ENCODE measurements around the gene FRAS1.

DNA sequence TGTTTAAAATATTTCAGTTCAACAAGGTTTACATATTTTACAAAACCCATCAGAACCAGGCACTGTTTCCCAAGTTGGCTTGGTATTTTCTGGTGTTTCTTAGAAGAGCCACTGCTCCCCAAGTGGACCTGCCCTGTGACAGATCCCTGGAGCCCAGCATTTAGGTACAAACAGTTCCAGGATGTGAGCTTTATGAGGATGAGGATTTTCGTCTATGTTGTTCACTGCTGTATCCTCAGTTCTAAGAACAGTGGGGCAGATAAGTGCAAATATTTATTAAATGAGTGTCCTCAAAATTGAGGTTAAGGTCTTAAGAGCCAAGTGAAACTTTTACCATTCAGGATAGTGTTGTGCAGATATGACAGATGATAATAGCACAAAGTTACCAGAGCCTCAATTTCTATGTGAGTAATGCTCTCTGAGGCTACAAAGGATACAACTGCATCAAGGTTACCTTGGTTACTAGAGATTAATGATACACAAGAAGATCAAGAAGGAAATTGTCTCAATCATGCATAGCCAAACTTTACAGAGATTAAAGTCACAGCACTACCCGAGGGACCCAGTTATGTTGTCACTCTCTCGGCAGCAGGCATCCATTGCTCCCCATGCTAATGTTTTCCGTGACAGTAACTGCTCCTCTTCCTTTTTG, 531.9 kb downstream of the FRAS1 start:
- TF ChIP-seq, protein P1, sequence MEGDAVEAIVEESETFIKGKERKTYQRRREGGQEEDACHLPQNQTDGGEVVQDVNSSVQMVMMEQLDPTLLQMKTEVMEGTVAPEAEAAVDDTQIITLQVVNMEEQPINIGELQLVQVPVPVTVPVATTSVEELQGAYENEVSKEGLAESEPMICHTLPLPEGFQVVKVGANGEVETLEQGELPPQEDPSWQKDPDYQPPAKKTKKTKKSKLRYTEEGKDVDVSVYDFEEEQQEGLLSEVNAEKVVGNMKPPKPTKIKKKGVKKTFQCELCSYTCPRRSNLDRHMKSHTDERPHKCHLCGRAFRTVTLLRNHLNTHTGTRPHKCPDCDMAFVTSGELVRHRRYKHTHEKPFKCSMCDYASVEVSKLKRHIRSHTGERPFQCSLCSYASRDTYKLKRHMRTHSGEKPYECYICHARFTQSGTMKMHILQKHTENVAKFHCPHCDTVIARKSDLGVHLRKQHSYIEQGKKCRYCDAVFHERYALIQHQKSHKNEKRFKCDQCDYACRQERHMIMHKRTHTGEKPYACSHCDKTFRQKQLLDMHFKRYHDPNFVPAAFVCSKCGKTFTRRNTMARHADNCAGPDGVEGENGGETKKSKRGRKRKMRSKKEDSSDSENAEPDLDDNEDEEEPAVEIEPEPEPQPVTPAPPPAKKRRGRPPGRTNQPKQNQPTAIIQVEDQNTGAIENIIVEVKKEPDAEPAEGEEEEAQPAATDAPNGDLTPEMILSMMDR (IDR thresholded peaks at IDR 0.05; ENCODE audit: insufficient read depth, low read depth, low read length) = no peak
- no peak for TF ChIP-seq EZH2 (IDR thresholded peaks at IDR 0.05; ENCODE audit: insufficient read depth, low read length)
